NCI-H128 (cell line): ENCODE data around the gene SLC33A1.

ENCODE experiments used
- DNase-seq: peaks from one replicate; lab custom pipeline; 2025; ENCODE audit not compliant: unreplicated experiment; lab: John Stamatoyannopoulos, UW

SLC33A1 gene

GRCh38 chr3:155792532-155792931 is 61.7 kb downstream of the SLC33A1 start:
- no peak for DNase-seq

- no peak for DNase-seq
Observed at GRCh38 chr3:155791190-155791589, 63.0 kb downstream of the SLC33A1 start.

- no peak for DNase-seq
Observed at GRCh38 chr3:155790272-155790925, 63.8 kb downstream of the SLC33A1 start.

- no peak for DNase-seq
Observed at GRCh38 chr3:155785662-155786295, 68.4 kb downstream of the SLC33A1 start.

- no peak for DNase-seq
Observed at GRCh38 chr3:155782390-155782953, 71.8 kb downstream of the SLC33A1 start.

GRCh38 chr3:155780291-155780690 is 73.9 kb downstream of the SLC33A1 start:
- no peak for DNase-seq

GRCh38 chr3:155778462-155778861 is 75.8 kb downstream of the SLC33A1 start:
- no peak for DNase-seq

- no peak for DNase-seq
Observed at GRCh38 chr3:155772801-155773200, 81.4 kb downstream of the SLC33A1 start.

GRCh38 chr3:155771126-155771525 is 83.1 kb downstream of the SLC33A1 start:
- DNase-seq = no peak
